Right lobe of liver (tissue), 4 donors: ENCODE results near the gene DENND2D.

Source experiments
- CTCF ChIP-seq, 4 donors: fragments of 200-600 bp in 3 of 4; fragments of 450-650 bp in 1 of 4; IDR thresholded peaks; one replicate each; pipeline versions ENCODE4 v1.5.1 to v1.8.0; 2016 to 2022; ENCODE audit warnings: antibody characterized with exemption in 4 of 4, mild to moderate bottlenecking in 2 of 4
- POLR2A ChIP-seq: fragments of 450-650 bp; IDR thresholded peaks from one replicate; pipeline ENCODE4 v1.6.1; 2017; ENCODE audit warnings: antibody characterized with exemption, mild to moderate bottlenecking
- donor health status: DM: no; HTN: no; CAD: no.
- donor health status: DM: no; HTN: no; CAD: no.
- donor health status: DM: no; HTN: yes; CAD: no.

- TF ChIP-seq CTCF (IDR thresholded peaks at IDR 0.05) (no peak), POLR2A (no peak)
Measured at GRCh38 chr1:111225091-111225490, 24.6 kb upstream of the DENND2D start.
